Erythroblast (primary cell): Measurements from ENCODE around the gene PRKAB1.

ENCODE experiments used
- GATA1 ChIP-seq: IDR thresholded peaks from 2 replicates; pipeline ENCODE4 v1.6.1; 2011; ENCODE audit warnings: low read depth, mild to moderate bottlenecking, control low read depth, low read length, moderate library complexity
- POLR2A ChIP-seq: IDR thresholded peaks from 2 replicates; pipeline ENCODE4 v1.6.1; 2011; ENCODE audit warnings: mild to moderate bottlenecking, low read length

GRCh38 chr12:119664642-119665041 is 3.3 kb upstream of the PRKAB1 start:
- no peak for TF ChIP-seq POLR2A
- TF ChIP-seq GATA1: no peak
